ENCODE data around the gene UFSP1.

Gene UFSP1

DNA sequence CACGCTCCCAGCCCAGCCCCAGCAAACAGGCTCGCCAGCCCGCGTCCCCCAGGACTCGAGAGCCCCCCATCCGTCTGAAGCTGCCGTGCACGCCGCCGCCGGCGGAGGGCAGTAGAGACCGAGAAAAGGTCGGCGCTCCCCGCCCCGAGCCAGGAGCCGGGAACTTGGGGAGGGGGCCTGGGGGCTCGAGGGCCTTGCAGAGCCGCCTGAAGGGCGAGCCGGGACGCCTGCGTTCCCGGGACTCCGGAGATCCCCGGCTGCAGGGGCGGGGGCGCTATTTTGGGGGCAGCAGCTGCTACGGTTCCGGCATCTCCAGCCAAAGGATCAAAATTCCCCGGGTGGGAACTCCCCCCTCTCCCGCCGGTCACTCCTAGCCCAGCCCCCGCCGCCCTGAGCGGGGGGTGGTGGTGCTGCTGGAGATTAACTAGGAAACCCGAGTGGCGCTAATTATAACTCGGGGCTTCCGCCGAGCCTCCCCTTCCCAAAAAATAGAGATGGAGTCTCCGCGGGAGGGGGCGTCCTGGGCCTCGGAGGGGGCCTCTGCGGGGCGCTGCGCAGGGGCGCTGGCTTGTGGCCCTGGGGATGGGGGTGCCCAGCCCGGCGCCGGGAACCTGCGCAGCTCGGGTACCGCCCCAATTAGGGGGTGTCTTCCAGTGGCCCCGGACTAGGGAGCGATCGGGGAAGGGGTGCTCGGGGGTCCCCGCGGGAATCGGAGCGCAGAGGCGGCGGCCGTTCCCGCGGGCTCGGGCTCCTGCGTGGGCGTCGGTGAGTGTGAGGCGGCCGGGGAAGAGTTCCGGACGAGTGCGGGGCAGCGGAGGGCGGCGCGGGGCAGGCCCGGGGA lies 5.6 kb upstream of the UFSP1 start:
- no peak for DNase-seq

DNA sequence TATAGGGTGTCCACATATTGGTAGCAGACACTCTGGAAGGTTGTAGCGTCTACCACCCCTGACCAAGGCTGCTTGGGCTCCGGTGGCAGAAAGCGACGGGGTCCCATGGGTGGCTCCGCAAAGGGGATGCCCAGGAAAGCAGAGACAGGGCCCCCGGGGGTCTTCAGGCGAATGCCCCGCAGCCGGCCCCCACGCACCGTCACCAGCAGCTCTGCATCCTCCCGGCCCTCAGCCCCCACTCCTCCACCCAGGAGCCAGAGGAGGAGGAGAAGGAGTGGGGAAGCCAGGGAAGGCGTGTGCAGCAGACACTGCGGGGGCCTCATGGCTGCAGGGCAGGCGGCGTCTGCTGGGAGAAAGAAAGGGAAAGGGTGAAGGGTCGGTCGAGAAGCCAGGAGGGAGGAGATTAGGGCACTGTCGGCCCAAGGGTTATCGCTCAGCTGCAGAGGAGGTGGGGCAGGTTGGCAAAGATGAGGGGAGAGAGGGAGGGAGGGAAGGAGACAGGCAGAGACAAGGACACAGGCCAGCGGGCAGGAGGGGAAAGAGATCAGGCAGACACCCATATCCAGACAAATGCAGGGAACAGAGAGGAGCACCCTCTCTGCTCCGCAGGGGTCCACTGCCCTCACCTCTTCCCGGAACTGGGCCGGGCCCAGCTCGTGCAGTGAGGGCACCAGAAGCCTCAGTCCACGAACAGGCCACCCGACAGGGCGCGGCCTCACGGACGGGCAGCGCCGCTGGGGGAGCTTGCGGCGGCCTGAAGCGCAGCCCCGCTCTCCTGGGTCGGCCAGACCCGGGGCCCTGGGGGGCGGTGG lies 4.6 kb upstream of the UFSP1 start:
- DNase-seq: no peak

DNA sequence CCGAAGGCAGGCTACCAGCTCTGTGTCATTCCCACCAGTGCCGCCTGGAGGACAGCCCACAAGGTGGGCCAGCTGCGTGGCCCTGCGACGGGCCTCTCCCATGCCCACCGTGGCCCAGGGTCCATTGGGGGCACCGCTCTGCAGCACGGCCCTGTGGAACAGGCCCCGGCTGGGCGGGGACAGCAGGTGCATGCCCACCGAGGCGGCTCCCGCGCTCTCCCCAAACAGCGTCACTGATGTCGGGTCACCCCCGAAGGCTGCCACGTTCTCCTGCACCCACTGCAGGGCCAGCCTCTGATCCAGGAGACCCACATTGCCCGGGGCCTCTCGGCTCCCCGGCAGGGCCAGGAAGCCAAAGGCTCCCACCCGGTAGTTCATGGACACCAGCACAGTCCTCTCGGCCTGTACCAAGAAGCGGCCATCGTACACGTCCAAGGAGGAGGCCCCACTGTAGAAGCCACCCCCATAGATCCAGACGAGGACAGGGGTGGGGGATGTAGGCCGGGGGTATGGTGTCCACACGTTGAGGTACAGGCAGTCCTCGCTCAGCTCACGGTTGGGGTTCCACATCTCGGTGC lies 3.9 kb upstream of the UFSP1 start:
- no peak for DNase-seq

- DNase-seq: no peak
Measured at GRCh38 chr7:100892364-100893317, 3.1 kb upstream of the UFSP1 start.

DNA sequence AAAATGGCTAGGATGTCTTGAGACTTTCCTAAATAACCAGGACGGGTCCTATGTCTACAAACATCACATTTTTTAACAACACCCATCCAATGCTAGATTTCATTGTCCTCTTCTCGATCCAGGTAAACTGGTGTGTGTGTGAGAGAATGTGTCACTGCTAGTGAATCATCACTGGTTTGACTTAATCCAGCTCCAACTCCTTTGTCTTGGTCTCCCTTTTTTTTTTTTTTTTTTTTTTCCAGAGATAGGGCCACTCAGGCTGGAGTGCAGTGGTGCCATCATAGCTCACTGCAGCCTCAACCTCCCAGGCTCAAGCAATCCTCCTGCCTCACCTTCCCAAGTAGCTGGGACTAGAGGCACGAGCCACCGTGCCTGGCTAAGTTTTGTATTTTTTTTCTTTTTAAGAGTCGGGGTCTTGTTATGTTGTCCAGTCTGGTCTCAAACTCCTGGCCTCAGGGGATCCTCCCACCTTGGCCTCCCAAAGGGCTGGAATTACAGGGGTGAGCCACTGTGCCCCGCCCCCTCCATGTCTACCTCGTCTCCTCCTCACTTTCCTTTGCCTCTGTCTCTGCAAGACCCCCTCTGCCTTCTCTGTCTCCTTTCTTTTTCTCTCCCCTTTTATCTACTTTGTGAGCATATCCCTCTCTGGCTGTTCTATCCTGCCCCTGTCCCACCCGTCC lies 2.2 kb upstream of the UFSP1 start:
- DNase-seq: no peak

GRCh38 chr7:100890653-100891567 lies 1.4 kb upstream of the UFSP1 start:
- DNase-seq: no peak

DNA sequence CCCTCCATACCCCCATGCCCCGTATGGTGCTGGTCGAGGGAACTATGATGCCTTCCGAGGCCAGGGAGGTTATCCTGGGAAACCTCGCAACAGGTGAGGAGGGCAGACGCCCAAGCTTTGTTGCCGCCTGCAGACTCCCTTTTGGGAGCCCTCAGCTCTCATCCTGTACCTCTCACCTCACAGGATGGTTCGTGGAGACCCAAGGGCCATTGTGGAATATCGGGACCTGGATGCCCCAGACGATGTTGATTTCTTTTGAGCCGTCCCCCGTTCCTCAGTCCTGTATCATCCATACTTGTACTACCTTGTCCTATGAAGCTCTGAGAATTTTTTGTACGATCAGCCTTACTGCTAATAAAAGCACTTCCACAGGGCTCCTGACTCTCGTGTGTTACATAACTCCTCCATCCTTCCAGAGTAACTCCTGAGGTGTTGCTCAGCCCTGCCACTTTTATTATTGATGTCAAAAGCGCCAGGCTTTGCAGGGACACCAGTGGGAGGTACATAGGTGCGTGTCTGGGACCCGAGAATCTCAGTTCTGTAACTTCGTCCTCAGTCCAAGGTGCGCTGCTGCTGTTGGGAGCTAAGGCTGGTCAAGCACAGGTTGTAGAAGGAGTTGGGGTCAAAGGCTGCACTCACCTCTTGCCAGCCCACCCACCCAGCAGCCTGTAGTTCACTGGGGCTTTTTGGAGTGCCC lies 1.1 kb downstream of the UFSP1 start:
- DNase-seq: no peak

GRCh38 chr7:100887516-100888290 lies 1.8 kb downstream of the UFSP1 start:
- DNase-seq: no peak

GRCh38 chr7:100886936-100887515 lies 2.5 kb downstream of the UFSP1 start:
- DNase-seq: no peak

GRCh38 chr7:100886142-100886935 lies 3.2 kb downstream of the UFSP1 start:
- no peak for DNase-seq

DNA sequence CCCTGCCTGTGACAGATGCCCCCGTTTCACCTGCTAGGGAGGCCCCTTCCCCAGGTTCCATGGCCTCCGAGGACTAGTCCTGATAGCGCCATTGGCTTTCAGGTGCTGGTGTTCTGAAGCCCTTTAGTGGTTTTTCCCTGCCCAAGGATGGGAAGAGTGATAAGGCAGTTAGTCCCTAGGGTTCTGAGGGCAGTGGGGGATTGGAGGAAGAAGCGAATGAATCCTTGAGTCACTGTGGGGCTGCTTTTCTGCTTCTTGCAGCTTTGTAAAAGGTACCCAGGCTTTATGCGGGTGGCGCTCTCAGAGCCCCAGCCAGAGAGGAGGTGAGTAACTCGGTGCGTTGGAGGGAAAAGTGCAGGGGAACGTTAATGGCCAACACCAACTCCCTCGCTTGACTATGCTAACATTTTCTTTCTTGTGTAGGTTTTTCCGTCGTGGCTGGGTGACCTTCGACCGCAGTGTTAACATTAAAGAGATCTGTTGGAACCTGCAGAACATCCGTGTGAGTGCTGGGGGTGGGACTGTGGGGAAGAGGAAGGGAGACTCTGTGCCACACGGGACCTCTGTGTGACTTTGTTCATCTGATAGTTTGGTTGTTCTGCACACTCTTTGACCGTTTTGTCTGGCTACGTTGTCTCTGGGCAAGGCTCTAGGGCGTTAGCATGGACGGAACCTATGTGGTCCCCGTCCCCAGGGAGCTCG lies 3.9 kb downstream of the UFSP1 start:
- DNase-seq: no peak

DNA sequence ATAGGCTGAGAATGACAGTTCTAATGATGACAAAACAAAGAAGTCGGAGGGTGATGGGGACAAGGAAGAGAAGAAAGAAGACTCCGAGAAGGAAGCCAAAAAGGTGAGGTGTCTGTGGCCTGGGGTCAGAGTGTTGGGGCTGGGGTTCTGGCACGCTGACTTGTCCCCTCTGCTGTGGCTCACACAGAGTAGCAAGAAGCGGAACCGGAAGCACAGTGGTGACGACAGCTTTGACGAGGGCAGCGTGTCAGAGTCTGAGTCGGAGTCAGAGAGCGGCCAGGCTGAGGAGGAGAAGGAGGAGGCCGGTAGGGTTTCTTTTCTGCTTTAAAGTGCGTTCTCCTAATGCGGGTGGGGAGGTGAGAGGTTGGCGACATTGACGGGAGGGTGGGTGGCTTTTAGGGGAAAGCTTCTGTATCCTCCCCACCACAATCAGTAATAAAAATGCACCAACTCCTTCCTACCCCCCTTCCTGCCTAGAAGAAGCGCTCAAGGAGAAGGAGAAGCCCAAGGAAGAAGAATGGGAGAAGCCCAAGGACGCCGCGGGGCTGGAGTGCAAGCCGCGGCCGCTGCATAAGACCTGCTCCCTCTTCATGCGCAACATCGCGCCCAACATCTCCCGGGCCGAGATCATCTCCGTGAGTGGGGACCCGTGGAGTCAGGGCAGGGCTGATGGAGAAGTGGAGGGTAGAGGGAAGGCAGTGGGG lies 4.6 kb downstream of the UFSP1 start:
- no peak for DNase-seq

- no peak for DNase-seq
Measured at GRCh38 chr7:100882785-100883526, 6.6 kb downstream of the UFSP1 start.

DNA sequence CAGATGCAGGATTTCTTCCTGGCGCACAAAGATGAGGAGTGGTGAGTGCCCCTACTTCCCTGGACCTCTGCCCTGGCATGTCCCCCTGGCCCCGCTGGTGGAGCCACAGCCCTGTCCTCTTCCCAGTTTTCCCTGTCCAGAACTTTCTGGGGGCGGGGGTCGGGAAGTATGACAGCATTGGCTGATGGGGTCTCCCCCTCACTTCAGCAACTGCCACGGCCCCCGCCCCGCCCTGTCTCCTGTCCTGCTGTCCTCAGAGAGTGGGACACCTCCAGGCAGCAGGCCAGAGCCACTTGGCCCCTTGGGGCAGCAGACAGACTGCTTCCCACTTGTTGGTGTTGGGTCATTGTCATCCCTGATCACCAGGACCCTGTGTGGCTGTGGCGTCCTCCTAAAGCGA lies 7.3 kb downstream of the UFSP1 start:
- DNase-seq: no peak

- DNase-seq: no peak
Measured at GRCh38 chr7:100881136-100881535, 8.4 kb downstream of the UFSP1 start.

GRCh38 chr7:100880645-100881044 lies 8.9 kb downstream of the UFSP1 start:
- no peak for DNase-seq

Data from SHP77 treated with DMSO at 0.1 percent for 48 hours (cell line).